EL (cell line): Measurements from ENCODE around the gene PRR33.
"Not testable (repeated sequence)": the region's sequence is repeated elsewhere in the genome, so short reads cannot be mapped to it uniquely, and the experiment has no call there.

Experiments
- DNase-seq: peaks from one replicate; pipeline ENCODE4 v3.0.0-alpha.2; 2016

The PRR33 gene

DNA sequence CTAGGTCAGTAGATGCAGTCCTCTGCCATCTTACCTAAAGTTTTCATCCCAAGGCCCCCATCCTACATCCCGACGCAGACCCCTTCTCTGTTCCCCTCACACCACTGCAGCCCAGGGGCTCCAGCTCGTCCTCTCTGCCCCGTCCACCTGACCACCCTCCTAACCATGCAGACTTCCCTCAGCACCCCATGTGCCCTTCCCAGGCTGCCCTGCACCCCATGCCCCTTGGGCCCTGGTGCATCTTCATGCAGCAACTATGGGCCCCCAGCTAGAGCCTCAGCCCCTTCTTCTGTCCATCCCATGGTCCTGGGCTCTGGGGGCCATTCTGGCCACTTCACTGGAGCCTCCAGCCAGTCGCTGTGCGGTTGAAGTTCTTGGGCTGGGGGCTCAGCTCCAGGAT lies 2.9 kb downstream of the PRR33 start:
- DNase-seq, result no peak

DNA sequence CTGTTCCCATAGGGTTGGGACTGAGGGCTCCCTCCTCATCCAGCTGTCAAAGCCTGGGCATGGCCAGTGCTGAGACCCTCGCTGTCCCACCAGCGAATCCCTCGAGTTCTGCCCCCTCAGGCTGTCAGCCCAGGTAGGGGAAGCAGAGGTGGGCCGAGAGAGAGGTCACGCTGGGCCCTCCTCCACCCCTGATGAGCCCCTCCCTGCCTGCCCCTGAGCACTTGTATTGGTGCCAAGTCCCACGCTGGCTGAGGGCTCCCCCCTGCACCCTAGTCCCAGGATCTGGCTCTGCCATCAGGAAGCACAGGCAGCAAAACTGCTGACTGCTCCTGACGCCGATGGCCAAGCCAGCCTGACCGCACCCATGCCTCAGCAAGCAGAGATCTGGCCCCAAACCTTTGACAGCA lies 3.3 kb downstream of the PRR33 start:
- DNase-seq, result no peak

DNA sequence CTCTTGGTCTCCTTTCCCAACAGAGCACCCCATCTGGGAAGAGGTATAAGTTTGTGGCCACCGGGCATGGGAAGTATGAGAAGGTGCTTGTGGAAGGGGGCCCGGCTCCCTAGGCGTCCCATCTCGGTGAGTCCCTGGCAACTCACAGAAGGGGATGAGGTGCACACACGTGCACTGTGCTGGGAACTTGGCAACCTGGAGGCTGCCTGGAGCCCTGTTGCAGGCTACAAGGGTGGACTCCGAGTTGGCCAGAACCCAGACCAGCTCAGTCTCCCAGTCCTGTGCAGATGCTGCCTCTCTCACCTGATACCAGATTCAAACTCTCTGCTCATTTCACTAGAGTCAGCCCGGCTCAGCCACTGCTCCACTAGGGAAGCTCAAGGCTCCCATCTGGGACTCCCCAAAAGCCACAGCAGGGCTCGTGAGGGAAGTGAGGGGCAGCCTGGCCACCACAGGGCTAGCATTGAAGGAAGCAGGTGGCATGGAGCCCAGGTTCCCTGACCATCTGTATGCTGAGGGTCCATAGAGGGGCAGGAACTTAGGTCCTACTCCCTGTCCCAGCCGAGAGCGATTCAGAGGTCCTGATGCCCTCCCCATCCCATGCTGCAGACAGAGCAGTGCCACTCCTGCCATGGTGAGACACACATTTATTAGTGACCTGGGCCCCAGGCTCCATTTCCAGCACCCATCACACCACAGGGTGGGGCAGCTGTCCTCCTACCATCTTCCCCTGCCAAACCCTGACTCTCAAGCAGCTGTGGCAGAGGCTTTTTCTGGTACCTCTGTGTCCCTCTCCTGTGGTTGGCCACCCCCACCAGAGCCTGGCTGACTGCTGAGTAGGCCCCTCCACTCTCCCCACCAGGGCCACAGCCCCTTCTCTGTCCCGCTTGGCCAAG lies 4.0 kb downstream of the PRR33 start:
- no peak for DNase-seq

DNA sequence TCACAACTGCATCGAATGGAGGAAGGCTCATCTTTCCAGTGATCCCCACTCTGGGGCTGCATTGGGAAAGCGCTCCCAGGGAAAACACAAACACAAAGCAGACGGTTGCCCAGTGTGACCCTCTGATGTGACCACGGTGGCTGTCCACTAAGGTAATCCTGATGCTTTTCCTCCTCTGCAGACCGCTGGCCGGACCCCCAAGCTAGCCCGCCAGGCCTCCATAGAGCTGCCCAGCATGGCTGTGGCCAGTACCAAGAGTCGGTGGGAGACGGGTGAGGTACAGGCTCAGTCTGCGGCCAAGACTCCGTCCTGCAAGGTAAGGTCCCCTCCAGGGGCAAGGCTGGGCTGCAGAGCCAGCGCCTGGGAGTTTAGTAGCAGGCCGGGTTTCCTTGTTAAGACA lies 5.1 kb downstream of the PRR33 start:
- not testable (repeated sequence) for DNase-seq

DNA sequence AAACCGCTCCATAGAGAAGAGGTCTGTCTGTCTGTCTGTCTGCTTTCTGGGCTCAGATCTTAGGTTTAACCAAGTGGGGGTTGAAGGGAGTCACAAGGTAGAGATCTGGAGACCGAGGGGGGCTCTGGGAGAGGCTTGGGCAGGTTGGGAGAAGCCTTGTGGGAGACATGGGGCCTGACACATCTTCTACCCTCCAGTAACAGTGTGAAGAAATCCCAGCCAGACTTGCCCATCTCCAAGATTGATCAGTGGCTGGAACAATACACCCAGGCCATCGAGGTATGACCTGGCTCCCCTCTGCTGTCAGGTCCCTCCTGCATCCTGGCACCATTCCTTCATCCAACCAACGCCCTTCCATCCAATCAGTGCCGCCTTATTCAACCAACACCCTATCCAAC lies 7.4 kb downstream of the PRR33 start:
- no peak for DNase-seq

DNA sequence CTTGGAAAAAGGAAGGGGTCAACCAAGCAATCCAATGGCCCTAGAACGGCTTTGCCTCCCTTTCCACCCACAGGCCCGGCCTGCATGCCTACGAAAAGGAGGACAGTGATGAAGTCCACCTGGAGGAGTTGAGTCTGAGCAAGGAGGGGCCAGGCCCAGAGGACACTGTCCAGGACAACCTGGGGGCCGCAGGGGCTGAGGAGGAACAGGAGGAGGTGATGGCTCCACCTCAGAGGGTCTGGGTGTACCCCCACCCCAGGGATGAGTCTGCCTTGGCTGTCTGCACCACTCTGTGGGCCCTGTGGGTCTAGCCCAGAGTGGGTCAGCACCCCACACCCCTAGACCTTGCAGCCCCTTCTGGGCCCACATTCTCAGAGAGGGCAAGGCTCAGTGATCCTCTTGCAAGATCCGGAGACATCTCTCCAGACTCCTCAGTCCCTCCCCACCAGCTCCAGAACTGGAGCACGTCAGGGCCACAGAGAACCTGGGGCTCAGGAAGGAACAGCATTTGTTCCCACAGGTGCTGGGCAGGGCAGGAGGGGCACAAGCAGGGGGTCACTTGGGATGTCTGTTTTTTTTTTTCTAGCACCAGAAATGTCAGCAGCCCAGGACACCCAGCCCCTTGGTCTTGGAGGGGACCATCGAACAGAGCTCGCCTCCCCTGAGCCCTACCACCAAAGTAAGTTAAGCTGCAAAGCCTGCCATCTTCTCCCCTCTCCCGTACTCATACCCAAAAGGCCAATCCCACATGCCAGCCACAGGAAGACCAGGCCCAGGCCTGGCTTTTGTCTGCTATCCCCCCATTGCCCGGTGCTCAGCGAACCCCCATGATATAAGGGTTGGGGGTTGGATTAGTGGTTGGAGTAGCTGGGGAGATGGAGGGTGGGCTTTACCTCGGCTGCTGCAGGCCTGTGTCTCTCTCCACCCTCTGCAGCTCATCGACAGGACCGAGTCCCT lies 8.1 kb downstream of the PRR33 start:
- DNase-seq, result no peak

DNA sequence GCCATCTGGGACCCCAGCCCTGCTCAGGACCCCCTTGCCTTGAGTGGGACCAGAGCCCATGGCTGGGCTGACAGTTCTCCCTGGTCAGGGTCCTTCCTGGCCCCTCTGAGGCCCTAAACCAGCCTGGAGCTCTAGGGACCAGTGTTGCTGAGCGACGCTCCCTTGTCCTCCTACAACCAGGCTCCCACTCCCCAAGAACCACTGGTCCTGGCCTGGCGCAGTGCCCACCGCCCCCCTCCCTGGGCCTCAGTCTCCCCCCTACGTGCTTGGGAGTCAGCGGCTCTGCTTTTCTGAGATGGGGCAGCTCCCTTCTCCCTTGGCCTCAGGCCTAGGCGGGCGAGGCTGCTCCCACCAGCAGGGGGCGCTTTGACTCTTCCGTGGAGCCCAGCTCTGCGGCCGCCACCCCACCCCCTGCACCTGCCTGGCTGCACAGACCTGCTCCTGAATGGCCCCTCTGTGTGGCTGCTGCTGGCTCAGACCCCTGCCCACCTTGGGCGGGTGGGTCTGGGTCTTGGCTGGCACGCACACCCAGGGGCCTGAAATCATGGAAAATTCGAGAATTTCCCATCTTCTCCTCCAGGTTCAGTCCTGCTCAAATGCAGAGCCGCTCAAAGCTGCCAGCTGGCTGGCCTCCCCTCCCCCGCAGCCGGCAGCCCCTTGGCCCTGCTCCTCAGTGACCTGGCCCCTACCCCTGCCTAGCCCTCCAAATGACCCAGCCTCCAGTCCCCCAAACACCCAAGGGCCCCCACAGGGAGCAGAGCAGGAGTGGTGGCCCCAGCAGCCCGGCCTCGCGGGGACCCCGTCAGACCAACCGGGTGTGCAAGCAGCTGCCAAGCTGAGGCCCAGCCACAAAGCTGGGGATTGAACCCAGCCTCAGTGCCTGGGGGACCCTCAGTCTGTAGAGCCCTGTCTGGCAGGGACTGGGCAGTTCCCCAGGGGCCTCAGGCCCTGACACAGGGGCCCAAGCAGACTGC lies 9.1 kb downstream of the PRR33 start:
- peak; percentile 57 for DNase-seq

DNA sequence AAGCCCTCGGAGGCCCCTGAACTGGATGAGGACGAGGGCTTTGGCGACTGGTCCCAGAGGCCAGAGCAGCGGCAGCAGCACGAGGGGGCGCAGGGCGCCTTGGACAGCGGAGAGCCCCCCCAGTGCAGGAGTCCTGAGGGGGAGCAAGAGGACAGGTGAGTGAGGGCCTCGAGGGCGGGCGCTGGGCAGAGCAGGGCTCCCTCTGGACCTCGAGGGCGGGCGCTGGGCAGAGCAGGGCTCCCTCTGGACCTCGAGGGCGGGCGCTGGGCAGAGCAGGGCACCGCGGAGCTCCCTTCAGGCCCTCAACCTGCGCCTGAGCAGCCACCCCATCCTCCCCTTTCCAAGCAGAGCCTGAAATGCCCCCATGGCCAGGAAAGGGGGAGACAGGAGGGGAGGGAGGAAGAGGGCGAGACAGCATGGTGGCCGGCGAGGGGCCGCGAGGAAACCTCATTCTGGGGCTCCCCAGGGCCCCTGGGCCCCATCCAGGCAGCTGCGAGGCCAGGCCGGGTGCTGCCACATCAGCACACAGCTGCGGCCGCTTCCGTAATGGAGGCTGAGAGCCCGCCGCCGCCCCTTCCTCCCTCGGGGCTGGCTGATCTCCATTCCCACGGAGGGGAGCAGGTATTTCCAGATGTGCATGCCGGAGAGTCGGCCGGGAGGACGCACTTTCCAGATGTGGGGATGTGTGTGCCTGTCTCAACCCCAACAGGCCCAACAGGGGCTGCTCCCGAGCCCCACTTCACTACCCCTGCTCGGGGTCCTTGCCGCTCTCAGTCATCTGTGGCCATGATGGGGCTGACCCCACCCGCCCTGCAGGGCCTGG lies 10.0 kb downstream of the PRR33 start:
- DNase-seq, result no peak

DNA sequence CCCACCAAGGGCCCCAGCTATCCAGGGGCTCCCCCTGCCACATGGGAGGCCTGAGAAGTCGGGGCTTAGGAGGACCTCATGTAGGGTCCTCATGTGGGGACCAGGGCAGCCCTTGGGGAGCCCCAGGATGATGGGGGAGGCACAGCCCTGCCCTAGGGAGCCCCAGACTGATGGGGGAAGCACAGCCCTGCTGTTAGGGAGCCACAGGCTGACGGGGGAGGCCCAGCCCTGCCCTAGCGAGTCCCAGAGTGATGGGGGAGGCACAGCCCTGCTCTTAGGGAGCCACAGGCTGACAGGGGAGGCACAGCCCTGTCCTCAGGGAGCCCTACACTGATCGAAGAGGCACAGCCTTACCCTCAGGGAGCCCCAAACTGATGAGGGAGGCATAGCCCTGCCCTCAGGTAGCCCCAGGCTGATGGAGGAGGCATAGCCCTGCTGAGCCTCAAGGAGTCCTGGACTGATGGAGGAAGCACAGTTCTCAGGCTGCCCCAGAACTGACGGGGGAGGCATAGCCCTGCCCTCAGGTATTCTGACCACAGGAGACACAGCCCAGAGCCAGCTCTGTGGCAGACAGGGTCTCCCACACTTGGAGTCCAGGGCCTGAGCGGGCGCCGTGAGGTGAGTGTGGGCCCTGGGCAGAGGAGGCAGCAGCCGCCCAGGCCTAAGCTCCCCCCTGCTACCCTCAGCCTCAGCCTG lies 10.8 kb downstream of the PRR33 start:
- DNase-seq, result no peak

DNA sequence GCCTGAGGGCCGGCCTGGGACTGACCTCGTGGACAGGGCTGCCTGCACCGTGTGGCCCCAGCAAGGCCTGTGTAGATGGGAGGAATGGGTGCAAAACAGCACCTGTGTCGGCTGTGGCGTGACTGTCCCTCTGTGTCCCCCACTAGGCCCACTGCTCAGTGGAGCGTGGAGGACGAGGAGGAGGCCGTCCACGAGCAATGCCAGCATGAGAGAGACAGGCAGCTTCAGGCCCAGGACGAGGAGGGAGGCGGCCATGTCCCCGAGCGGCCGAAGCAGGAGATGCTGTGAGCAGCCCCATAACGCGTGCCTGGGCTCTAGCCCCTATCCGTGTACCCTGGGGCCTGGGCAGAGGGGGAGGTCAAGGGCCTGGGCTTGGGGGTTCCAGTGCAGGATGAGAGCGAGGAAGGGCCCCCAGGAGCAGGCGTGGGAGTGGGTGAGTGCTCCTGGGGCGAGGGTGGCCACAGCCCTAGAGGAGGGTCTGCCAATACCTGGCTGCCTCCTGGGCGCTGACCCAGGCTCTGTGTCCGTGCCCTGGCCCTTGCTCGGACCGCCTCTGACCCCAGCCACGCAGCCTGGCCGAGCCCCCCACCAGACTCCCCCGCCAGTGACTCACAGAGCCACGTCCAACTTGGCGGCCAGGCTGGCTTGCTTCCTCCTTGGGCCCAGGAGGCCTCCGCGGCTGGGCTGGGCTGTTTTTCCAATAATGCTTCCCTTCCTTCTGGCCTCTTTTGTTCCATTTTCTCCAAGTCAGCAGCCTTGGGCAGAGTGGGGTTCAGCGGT lies 11.6 kb downstream of the PRR33 start:
- no peak for DNase-seq

DNA sequence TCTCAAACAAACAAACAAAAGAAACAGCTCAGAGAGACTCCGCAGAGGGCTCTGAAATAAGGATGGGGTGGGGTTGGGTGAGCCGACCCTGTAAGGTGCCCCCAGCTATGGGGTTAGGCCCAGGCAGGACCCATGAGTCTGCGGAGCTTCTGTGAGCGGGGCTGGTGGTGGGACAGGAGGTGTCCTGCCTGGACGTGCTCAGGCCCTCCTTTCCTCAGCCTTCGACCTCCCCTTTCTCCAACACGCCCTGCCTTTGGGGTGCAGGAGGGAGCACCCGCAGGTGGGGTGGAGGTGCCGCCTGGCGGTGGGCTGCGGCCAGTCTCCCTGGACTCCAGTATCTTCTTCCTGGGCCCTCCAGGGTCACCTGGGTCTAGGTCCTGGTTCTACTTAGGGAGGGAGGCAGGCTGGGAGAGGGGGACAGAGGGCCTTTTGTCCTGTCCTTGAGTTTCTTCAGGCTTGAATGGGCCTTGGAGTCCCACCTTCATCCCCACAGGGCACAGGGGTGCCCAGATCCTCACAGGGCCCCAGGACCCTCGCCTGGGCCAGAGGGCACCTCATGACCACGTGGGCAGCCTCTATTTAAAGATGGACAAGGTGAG lies 12.3 kb downstream of the PRR33 start:
- no peak for DNase-seq

DNA sequence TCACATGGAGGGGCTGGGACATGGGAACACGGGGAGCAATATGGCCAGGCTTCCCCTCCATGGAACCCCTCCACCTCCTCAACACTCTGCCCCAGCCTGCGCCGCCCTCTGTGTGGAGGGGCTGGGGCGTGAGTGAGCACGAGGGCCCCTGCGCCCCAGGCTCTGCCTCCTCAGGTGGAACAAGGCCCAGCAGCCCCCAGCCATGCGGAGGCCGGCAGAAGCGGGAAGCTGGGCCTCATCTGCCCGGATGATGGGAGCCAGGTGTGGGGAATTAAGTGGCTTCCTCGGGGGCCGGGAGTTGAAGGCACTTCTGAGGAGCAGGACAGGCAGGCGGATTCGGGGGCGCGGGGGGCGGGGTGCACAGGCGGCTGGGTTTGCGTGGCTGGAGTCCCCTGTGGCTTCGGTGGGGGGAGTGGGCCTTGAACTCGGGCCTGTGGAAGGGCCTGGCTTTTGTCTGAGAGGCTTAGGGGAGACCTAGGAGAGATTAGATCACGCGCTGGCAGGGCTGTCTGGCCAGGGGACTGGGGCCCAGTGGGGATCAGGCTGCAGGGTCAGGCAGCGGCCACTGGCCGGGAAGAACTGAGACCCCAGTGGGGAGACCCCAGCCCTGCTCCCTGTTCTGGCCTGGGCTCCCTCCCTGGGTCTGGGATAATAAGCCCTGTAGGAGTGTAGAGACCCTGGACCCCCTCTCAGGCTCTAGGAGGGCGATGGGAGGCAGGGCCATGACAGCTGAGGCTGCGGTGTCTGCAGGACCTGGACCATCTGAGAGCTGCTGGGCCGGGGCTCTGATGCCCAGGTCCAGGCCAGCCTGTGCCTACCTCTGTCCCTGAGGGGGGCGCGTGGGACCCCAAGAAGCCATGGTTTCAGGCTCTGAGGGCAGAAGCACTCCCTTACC lies 13.3 kb downstream of the PRR33 start:
- no peak for DNase-seq

DNA sequence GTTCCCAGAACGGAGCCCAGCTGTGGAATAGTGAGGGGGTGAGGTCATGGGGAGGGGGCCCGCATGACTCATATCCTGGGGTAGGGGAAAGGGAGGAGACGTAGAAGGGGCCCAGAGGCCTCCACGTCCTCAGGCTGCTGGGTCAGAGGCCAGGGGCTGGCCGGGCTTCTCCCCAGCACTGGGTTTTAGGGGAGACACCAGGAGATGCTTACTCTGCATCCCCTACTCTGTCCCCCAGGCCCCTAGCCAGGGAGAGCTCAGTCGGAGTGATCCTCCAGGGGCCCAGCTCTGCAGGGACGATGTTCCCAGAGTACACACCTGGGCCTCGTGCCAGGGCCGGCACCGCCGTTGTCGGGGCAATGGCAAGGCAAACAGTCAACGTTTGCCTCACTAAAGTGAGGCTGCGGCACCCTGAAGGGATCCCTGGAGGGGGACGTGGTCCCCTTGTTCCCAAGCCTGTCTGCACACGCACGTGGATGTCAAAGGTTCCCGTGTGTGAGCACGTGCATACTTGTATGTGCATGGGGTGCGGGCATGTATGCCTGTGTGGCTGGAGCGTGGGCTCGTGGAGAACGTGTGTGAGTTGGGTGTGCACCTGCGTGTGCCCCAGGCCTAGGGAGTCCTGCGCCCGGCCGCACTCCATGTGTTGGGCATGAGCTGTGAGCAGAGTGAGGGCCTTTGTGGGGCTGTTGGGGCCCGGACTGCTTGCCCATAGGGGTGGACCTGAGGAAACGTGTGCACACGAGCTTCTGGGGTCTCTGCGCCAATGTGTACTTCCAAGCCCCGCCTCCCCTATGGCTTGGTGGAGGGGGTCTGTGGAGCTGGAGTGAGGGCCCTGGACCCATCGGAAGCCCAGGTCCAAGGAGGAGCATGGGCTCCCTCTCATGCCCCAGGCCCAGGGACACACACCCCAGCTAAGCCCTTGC lies 14.2 kb downstream of the PRR33 start:
- no peak for DNase-seq

DNA sequence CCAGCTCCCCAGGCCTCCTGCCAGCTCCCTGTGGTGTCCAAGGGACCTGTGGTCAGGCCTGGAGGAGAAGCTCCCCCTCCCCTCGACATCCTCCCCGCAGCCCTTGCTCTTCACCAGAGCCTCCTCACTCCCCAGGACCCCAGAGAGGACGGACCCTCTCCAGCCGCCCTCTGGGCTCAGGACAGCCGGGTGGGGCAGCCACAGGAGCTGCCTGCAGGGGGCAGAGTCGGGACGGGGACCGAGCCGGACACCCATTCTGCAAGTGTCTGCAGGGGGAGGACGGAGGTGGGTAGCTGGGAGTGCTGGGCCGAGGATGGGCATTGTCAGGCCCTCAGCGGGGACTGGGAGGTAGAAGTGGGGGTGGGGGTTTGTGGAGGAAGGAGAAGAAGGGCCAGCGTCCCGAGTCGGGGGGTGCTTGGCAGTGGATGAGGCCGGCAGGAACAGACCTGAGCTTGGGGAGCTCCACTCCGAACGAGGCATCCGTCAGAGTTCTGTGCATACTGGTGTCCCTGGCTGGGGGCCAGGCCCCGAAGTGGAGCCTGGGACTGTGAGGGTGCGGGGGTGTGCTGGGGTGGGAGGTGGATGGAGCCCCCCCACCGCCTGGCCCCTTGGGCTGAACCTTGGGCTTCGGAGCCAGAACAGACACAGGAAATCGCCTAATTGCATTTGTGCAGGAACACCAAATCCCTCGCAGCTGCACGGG lies 15.2 kb downstream of the PRR33 start:
- peak; percentile 31 for DNase-seq

DNA sequence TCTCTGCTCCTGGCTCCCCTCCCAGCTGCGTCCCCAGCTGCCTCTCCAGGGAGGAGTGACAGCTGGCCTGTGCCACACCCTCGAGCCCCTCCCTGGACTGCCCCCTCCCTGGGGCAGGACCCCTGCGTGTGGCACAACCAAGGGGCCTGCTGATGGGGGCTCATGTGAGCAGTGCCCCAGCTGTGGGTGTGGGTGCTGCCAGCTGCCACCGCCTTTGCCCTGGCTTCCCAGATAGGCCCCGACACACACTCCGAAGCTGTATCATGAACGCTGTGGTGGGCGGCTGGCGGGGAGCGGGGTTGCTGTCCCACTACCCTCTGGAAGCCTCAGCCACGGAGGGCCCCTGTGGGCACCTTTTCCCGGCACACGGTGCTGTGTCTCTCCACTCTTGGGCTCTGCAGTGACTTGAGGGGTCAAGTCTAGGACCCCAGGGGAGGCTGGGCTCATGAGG lies 15.8 kb downstream of the PRR33 start:
- not testable (repeated sequence) for DNase-seq

DNA sequence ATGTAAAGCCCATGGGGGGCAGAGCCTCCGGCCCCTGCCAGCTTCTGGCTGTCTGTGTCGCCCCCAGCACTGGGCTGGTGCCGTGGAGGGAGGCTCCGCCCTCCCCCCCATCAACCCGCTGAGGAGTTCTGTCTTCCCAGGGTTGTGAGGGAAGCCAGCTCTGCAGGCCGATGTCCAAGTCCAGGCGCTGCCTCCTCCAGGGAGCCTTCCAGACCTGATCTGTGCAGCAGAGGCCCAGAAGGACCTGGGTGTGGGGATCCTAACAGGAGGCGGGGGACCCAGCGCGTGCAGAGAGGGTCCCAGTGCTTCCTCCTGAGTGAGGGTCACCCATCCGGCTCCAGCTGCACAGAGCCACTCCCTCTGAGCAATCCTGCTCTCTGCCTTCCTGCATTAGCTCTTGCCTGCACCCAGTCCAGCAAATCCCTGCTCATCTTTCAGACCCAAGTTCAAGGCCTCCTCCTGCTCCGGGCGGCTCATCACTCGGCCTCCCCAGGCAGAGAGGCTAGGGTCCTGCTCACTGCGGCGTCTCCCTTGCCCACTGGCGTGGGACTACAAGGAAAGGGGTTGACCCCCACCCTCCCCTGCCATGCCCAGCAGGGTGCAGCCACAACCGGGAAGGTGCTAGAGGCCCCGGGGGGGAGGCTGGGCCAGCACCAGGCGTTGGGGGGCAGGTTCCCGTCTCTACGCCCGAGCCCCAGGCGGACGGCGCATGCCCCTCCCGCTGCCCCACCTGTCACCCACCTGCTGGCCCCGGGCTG lies 16.4 kb downstream of the PRR33 start:
- DNase-seq, result no peak
